ENCODE results near the gene BACH1.

BACH1 gene

DNA sequence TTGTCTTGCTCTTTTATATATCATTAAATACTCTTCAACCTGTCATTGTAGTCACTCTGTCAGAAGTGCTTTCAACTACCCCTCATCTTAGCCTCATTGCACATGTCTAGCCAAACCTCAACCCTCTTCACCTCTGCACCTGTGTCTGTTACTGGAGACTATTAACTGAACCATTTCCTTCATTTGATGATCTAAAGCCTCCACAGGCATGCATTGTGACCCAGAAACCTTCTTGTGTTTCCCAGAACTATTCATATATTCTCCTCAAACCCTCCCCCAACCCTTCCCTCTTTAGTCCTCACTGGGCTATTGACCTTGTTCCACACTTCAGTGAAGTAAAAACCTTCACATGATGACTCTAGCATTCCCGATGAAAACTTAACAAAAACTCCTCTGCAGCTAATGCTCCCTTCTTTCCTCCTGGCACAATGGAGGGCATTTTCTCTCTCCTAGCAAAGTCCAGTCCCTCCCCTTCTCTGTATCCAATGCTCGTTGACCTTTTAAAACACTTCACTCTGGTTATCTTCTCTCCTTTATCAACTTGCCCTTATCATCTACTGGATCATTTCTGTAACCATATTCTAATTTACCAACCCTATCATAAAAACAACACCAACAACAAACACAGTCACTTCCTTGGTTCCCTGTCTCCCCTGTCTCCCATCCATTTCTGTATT lies 86.1 kb downstream of the BACH1 start:
- DNase-seq, result no peak

DNA sequence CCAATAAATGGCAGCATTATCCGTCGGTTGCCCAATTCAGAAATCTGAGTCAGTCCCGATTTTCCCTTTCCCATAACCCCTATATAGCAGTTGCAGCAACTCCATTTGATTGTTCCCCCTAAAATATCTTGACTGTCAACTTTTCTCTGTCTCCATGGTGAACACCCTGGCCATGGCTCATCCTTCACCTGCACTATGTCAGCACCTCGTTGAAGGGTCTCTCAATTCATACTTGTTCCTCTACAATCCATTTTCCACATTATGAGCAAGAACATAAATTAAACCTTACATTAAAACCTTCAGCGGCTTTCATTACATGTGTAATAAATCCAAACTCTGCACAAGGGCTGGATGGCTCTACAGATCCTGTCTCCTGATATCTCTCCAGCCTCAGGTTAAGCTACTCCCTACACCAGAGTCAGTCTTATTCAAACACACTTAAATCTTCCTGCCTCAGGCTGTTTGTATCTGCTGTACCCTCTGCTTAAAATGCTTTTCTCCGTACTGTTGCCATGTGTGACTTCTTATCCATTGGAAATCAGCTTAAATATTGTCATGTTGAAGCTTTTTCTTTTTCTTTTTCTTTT lies 87.3 kb downstream of the BACH1 start:
- DNase-seq, result no peak

DNA sequence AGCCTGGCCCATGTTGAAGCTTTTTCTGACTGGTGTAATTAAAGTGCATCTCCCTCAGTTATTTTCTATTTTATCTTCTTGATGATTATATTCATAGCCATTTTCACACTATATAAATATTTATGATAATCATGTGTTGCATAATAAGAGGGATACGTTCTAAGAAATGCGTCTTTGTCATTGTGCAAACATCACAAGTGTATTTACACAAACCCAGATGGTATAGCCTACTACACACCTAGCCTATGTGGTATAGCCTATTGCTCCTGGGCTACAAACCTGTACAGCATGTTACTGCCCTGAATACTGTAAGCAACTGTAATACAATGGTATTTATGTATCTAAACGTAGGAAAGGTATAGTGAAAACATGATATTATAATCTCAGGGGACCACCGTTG lies 88.1 kb downstream of the BACH1 start:
- DNase-seq, result no peak

DNA sequence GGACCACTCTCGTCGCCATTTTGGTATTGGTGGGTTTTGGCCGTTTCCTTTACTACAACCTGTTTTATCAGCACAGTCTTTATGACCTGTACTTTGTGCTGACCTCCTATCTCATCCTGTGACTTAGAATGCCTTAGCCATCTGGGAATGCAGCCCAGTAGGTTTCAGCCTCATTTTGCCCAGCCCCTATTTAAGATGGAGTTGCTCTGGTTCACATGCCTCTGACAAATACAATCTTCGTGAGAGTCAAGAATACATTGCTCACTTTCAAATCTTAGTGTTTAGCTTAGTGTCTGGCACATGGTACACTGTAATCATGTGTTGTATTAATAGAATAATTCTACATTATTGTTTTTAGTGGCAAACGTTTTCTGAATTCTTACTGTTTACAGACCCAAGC lies 88.9 kb downstream of the BACH1 start:
- DNase-seq, result no peak

DNA sequence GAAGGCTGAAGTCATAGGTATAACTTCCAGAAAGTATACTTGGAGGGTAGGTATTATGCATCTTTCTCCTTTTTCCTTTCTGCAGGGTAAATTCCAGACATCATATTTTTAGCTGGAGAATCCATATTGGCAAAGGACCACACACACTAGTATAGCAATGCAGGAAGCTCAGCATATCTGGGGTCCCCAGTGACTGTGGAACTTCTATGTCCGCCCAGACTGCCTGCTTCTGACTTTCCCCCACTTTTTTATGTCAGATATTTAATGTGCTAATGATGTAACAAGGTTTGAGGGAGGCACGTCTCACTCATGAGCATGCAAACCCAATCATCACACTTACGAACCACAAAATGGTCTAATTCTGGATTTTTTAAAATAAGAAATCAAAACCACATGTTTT lies 90.4 kb downstream of the BACH1 start:
- DNase-seq, result no peak

DNA sequence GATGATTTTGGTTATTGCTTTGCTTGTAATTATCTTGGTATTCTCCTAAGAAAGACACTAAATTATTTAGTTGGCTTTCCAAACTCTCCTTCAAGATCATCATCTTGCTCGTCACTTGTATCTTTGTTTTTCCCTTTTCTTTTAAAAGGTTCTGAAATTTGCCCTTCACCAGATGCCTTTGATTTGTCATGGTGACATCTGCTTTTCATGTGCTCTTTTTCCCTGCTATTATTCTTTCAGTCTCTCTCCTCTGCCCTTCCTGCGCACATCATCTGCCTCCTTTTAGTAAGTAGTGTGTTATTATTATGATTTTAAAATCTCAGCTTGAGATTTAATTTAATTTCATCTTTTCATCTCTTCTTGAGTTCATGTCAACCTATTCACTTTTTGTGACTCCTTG lies 92.1 kb downstream of the BACH1 start:
- DNase-seq, result no peak

DNA sequence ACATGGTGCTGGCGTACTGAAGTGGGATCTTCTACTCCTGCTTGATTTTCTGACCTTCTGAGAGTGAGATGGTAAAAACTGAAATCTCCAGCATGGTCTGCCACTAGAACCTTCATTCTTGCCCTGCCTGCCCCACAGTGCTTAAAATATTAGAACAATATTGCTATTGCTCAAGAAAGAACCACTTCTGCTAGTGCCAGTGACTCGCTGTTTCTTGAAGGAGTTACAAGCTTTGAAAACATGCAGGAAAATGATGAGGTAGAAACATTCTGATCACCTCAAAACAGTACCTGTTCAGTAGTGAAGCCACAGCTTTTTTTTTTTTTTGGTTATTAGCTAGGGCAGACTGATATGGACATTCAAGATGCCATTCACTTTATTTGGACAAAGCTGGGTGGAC lies 95.3 kb downstream of the BACH1 start:
- DNase-seq, result no peak
